MM.1S (cell line): ENCODE measurements around the gene KCNS1.

Experiments
- DNase-seq: peaks from one replicate; pipeline ENCODE4 v3.0.0-alpha.2; 2015
- H2AFZ ChIP-seq: fragments of 300-600 bp; sonication (generic); 2 replicates; pipeline ENCODE4 v1.6.0; 2016; ENCODE audit warnings: antibody characterized with exemption, low read length
- H3F3A ChIP-seq: fragments of 300-600 bp; sonication (generic); 2 replicates; pipeline ENCODE4 v1.6.1; 2016; ENCODE audit warnings: mild to moderate bottlenecking, antibody characterized with exemption, low read length, moderate library complexity, mixed read lengths; ENCODE audit not compliant: insufficient read depth
- H3K27ac ChIP-seq: fragments of 300-600 bp; sonication (generic); 2 replicates; pipeline ENCODE4 v1.5.1; 2016; ENCODE audit warnings: mild to moderate bottlenecking, low read length
- H3K27me3 ChIP-seq: fragments of 300-600 bp; sonication (generic); replicated peaks from 2 replicates; pipeline ENCODE4 v1.6.0; 2016; ENCODE audit warnings: low read length; ENCODE audit not compliant: insufficient read depth
- H3K36me3 ChIP-seq: fragments of 300-600 bp; sonication (generic); replicated peaks from 2 replicates; pipeline ENCODE4 v1.6.1; 2016; ENCODE audit warnings: mild to moderate bottlenecking, low read length, mixed read lengths; ENCODE audit not compliant: insufficient read depth
- H3K4me1 ChIP-seq: fragments of 300-600 bp; sonication (generic); 2 replicates; pipeline ENCODE4 v1.6.1; 2016; ENCODE audit warnings: low read length, mixed read lengths
- H3K4me2 ChIP-seq: fragments of 300-600 bp; sonication (generic); 2 replicates; pipeline ENCODE4 v1.6.0; 2016; ENCODE audit warnings: low read depth, low read length
- H3K4me3 ChIP-seq: fragments of 300-600 bp; sonication (generic); 2 replicates; pipeline ENCODE4 v1.5.1; 2016; ENCODE audit warnings: low read length, mixed read lengths
- H3K79me2 ChIP-seq: fragments of 300-600 bp; sonication (generic); 2 replicates; pipeline ENCODE4 v1.6.1; 2016; ENCODE audit warnings: mixed run types, low read length, mixed read lengths
- H3K9ac ChIP-seq: fragments of 300-600 bp; sonication (generic); 2 replicates; pipeline ENCODE4 v1.6.1; 2016; ENCODE audit warnings: low read length, mixed read lengths
- H3K9me2 ChIP-seq: fragments of 300-600 bp; sonication (generic); replicated peaks from 2 replicates; pipeline ENCODE4 v1.6.1; 2016; ENCODE audit warnings: mild to moderate bottlenecking, low read length, mixed read lengths; ENCODE audit not compliant: insufficient read depth
- H3K9me3 ChIP-seq: fragments of 300-600 bp; sonication (generic); replicated peaks from 2 replicates; pipeline ENCODE4 v1.6.1; 2016; ENCODE audit warnings: mild to moderate bottlenecking, low read length, mixed read lengths; ENCODE audit not compliant: insufficient read depth
- H4K20me1 ChIP-seq: fragments of 300-600 bp; sonication (generic); 2 replicates; pipeline ENCODE4 v1.6.1; 2016; ENCODE audit warnings: mild to moderate bottlenecking, low read length, moderate library complexity, mixed read lengths; ENCODE audit not compliant: insufficient read depth
- EZH2 ChIP-seq: fragments of 300-600 bp; sonication (generic); optimal IDR thresholded peaks from 2 replicates; pipeline ENCODE3; 2017; ENCODE audit warnings: low read depth, mild to moderate bottlenecking, antibody characterized with exemption, low read length, mixed read lengths
- EZH2phosphoT487 ChIP-seq: fragments of 300-600 bp; sonication (generic); IDR thresholded peaks from 2 replicates; pipeline ENCODE4 v1.6.1; 2018; ENCODE audit warnings: antibody characterized with exemption, low read length
- TF ChIP-seq, protein P1 (sequence below): fragments of 300-600 bp; sonication (generic); IDR thresholded peaks from 2 replicates; pipeline ENCODE4 v1.5.1; 2016; ENCODE audit warnings: antibody characterized with exemption, low read length, mixed read lengths

Gene KCNS1

DNA sequence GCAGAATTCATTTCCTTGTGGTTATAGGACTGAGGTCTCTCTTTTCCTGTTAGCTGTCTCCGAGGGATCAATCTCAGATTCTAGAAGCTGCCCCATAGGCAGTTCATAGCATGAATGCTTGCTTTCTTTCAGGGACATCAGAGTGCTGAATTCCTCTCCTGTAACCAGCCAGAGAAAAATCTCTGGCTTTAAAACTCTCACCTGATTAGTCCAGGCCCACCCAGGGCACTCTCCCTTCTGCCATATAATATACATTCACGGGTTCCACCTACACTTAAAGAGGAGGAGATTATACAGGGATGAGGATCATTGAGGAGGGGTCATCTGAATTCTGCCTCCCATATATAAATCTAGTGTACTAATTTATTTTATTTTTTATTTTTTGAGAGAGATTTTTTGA lies 2.1 kb upstream of the KCNS1 start:
- Histone ChIP-seq H3F3A (no peaks in the 10 kb centered on the region), H3K9me2 (no peaks in the 10 kb centered on the region), H3K27ac (no peak overlapping the region), H3K36me3 (no peaks in the 10 kb centered on the region), H3K9ac (no peak overlapping the region), H3K4me3 (no peak overlapping the region), H3K79me2 (no peaks in the 10 kb centered on the region), H4K20me1 (no peaks in the 10 kb centered on the region), H3K4me1 (no peaks in the 10 kb centered on the region), H3K9me3 (no peaks in the 10 kb centered on the region), H3K27me3 (no peaks in the 10 kb centered on the region), H2AFZ (no peak overlapping the region), H3K4me2 (no peak overlapping the region)
- no peak for DNase-seq
- TF ChIP-seq EZH2phosphoT487 (no peak), EZH2 (no peak)
- TF ChIP-seq, protein P1, sequence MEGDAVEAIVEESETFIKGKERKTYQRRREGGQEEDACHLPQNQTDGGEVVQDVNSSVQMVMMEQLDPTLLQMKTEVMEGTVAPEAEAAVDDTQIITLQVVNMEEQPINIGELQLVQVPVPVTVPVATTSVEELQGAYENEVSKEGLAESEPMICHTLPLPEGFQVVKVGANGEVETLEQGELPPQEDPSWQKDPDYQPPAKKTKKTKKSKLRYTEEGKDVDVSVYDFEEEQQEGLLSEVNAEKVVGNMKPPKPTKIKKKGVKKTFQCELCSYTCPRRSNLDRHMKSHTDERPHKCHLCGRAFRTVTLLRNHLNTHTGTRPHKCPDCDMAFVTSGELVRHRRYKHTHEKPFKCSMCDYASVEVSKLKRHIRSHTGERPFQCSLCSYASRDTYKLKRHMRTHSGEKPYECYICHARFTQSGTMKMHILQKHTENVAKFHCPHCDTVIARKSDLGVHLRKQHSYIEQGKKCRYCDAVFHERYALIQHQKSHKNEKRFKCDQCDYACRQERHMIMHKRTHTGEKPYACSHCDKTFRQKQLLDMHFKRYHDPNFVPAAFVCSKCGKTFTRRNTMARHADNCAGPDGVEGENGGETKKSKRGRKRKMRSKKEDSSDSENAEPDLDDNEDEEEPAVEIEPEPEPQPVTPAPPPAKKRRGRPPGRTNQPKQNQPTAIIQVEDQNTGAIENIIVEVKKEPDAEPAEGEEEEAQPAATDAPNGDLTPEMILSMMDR = no peak

- Histone ChIP-seq H3K27me3 (no peaks in the 10 kb centered on the region), H3K27ac (no peak overlapping the region), H3K9me2 (no peaks in the 10 kb centered on the region), H3K4me2 (peak overlapping the region; percentile 50; the same call in 1 of the 2 replicates), H3K9me3 (no peaks in the 10 kb centered on the region), H3K79me2 (no peaks in the 10 kb centered on the region), H3K4me1 (no peaks in the 10 kb centered on the region), H3F3A (no peaks in the 10 kb centered on the region), H3K9ac (no peak overlapping the region), H2AFZ (no peak overlapping the region), H3K36me3 (no peaks in the 10 kb centered on the region), H4K20me1 (no peaks in the 10 kb centered on the region), H3K4me3 (peak overlapping the region; percentile 18; the same call in 1 of the 2 replicates)
- DNase-seq = no peak
- TF ChIP-seq EZH2 (no peak), EZH2phosphoT487 (no peak)
- TF ChIP-seq, protein P1 = no peak
These were observed 465 bp upstream of the KCNS1 start for GRCh38 chr20:45101333-45101850.

GRCh38 chr20:45098103-45098773 lies 2.7 kb downstream of the KCNS1 start:
- no peaks in the 10 kb centered on the region for H3K9me3 ChIP-seq
- no peaks in the 10 kb centered on the region for H4K20me1 ChIP-seq
- no peak overlapping the region for H3K4me3 ChIP-seq
- H3K27ac ChIP-seq = no peak overlapping the region
- H3K36me3 ChIP-seq = no peaks in the 10 kb centered on the region
- H3K9me2 ChIP-seq = no peaks in the 10 kb centered on the region
- no peak overlapping the region for H3K4me2 ChIP-seq
- H2AFZ ChIP-seq = no peak overlapping the region
- no peaks in the 10 kb centered on the region for H3K79me2 ChIP-seq
- no peaks in the 10 kb centered on the region for H3F3A ChIP-seq
- H3K4me1 ChIP-seq = no peaks in the 10 kb centered on the region
- DNase-seq = no peak
- no peaks in the 10 kb centered on the region for H3K27me3 ChIP-seq
- no peak overlapping the region for H3K9ac ChIP-seq
- TF ChIP-seq EZH2phosphoT487 = no peak
- TF ChIP-seq, protein P1 = no peak
- no peak for TF ChIP-seq EZH2
